ENCODE measurements around the gene GIPC3. TPM values are rescaled to one million over a fixed set of nuclear protein-coding genes. Genes with fewer than 3 reads are reported as not detected.

Gene GIPC3
- total RNA-seq, 1 donor from 2014 or later: 0.19 TPM

- no peak for DNase-seq (ENCODE audit: low read depth)
These were observed 19.1 kb downstream of the GIPC3 start for GRCh38 chr19:3604227-3604986.

DNA sequence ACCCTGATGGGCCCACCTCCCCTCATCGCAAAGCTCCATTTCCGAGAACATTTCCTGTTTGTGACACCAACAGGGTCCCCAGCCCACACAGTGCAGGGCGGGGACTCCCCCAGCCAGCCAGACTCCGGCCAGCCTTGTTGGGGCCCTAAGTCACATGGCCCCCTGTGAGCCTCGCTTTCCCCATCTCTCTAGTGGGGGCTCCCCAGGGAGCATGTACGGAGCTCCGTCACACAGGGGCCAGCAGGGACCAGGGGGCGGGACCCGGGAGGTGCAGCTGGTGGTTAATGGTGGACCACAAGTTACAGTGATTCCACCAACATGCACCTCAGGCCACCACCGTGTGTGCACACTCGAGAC, 19.7 kb downstream of the GIPC3 start:
- no peak for DNase-seq (ENCODE audit: low read depth)

- no peak for DNase-seq (ENCODE audit: low read depth)
These were observed 20.1 kb downstream of the GIPC3 start for GRCh38 chr19:3605361-3605760.

DNA sequence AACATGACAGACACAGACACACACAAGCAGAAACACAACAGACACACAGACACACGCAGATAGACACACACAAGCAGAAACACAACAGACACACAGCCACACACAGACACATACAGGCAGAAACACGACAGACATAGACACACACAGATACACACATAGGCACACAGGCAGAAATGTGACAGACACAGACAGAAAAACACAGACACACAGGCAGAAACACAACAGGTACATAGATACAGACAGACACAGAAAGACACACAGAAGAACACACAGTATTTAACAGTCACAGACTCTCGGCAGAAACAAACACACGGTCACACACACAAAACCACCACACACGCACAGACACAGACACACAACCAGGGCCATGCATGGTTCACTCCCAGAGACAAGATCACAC, 20.5 kb downstream of the GIPC3 start:
- DNase-seq (ENCODE audit: low read depth): no peak

DNA sequence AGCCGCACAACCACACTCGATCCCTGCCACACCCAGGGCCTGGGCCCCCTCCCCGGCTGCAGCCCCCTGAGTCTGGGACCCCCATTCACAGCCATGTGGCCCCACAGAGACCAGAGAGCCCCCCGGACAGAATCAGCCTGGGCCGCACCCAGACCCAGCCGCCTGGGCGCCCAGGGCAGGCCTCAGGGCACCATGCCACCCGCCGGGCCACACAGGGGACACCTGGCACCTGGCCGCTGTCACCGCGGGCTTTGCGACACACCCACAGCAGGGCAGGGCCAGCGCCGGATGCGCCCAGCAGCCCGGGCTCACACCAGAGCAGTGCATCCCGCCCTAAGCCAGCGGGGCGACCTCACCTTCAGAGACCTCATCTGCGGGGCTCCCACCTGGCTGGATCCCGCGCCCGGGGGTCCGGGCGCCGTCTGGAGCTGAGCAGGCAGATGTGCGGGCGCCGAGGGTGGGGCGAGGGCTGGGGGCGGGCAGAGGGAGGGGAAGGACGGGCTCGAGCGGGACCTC, 21.0 kb downstream of the GIPC3 start:
- DNase-seq (ENCODE audit: low read depth): no peak

GRCh38 chr19:3606690-3607289, 21.5 kb downstream of the GIPC3 start, which contains the start of gene TBXA2R:
TSS of gene TBXA2R (minus strand) at chr19:3606875. CDS start at chr19:3600634, 6,241 bp downstream.
- peak; percentile 53 for DNase-seq (ENCODE audit: low read depth)

GRCh38 chr19:3607303-3608078, 22.2 kb downstream of the GIPC3 start:
- no peak for DNase-seq (ENCODE audit: low read depth)

- DNase-seq (ENCODE audit: low read depth): no peak
These were observed 22.9 kb downstream of the GIPC3 start for GRCh38 chr19:3608079-3608641.

GRCh38 chr19:3608750-3609322, 23.6 kb downstream of the GIPC3 start:
- DNase-seq (ENCODE audit: low read depth): peak; percentile 63

DNA sequence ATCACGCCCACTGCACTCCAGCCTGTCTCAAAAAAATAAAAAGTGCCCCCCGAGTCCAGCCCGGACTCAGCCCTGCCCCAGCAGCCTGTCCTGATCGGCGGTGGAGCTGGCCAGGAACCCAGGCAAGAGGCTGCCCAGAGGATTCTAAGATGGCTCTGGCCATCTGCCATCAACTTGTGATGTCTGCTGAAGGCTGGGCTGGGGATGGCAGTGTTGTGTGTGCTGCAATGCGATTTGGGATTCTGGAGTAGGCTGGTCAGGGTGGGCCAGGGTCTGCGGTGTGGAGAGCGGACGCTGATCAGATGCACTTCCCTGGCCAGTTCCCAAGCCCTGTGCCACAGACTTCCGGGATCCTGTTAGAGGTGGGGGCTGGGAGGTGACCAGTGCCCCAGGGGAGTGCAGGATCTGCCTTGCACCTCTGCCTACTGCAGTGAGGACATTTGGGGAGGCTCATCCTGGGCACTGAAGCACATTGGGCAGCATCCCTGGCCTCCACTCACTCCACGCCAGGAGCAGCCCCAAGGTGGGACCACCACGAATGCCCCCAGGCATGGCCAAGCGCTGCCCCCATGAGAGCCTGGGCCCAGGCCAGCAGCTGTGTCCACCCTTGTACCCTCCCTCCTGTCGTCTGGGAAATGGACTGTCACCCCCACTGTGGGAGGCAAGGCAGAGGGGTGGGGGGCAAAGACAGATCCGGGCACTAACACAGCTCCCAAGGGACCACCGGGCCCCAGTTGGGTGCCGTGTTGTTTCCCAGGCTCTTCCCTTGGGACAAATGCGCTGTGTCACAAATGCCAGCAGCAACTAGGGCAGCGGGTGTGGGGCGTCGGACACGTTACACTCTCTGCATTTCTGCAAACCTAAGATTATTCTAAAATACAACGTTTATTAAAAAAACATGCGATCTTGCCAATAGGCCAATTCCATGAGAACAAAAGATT, 24.8 kb downstream of the GIPC3 start:
- no peak for DNase-seq (ENCODE audit: low read depth)

DNA sequence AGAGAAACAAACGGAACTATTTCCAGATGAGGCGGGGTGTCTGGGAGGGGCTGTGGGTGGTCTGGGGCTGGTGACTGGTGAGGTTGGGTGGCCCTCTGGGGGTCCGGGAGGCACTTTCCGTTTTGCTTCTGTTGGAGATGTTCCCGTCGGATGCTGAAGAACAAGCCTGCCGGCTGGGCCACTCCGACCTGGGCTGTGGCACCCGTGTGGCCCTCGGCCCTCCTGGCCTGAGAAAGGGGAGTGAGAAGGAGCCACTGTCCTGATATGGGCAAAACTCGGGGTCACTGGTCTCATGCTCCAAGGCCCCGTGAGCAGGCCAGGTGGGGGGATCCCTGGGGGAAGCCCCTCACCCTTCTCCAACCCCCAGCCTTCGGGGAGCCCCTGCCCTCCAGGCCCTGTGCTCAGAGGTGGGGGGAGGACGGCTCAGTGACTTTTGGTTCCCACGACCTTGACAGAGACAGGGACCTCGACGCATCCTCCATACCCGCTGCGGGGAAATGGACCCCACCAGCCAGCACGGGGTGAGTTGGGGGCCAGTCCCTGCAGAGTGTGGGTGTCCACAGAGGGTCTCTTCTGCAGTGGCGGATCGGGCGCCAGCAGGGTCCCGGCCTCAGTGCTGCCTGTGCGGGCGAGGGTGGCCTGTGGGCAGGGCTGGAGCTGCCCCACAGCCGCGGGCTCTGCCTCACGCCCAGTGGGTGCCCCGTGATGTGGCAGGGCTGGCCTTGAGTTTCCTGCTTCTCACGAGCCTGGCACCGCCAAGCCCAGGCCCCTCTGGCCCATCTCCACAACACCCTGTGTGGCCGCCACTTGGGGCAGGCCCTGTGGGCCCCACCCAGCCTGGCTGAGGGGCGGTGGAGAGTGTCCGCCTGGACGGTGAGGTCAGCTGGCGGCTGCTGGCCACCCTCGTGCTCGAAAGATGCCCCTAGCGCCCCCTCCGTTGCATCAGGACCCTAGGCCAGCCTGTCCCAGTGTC, 25.8 kb downstream of the GIPC3 start:
- DNase-seq (ENCODE audit: low read depth): no peak

DNA sequence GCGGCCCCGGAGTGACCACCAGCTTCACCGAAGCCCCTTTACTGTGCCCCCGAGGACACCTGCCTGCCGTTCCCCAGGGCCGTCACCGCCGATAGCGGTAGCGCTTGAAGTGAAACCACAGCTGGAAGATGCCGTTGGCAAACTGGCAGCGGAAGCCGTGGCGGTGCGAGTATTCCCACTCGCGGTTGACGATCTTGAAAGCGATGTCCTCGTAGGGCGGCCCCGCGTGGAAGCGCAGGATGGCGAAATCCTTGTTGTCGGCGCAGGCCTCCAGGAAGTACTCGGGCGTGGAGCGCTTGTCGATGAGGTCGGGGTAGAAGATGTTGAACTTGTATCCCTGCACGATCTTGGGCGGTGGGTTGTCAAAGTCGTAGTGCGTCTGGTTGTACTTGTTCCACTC, 26.6 kb downstream of the GIPC3 start:
- no peak for DNase-seq (ENCODE audit: low read depth)

DNA sequence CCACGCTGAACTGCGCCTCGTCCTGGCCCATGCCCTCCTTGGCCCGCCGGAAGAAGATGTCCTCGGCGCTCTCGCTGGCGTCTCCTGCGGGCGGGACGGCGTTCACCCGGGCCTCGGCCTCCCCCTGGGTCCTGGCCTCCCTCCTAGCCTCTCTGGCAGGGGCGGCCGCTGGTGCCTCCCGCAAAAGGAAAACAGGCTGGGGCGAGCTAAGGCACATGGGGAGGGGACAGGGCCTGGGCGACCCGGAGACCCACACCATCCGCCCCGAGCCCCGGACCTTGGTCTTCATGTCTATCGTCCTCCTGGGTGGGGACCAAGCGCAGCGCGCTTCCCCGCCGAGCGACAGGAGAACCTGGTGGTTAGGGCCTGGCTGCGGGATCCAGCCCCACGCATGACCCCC, 27.1 kb downstream of the GIPC3 start:
- no peak for DNase-seq (ENCODE audit: low read depth)

- DNase-seq (ENCODE audit: low read depth): no peak
These were observed 27.8 kb downstream of the GIPC3 start for GRCh38 chr19:3612901-3613741.

DNA sequence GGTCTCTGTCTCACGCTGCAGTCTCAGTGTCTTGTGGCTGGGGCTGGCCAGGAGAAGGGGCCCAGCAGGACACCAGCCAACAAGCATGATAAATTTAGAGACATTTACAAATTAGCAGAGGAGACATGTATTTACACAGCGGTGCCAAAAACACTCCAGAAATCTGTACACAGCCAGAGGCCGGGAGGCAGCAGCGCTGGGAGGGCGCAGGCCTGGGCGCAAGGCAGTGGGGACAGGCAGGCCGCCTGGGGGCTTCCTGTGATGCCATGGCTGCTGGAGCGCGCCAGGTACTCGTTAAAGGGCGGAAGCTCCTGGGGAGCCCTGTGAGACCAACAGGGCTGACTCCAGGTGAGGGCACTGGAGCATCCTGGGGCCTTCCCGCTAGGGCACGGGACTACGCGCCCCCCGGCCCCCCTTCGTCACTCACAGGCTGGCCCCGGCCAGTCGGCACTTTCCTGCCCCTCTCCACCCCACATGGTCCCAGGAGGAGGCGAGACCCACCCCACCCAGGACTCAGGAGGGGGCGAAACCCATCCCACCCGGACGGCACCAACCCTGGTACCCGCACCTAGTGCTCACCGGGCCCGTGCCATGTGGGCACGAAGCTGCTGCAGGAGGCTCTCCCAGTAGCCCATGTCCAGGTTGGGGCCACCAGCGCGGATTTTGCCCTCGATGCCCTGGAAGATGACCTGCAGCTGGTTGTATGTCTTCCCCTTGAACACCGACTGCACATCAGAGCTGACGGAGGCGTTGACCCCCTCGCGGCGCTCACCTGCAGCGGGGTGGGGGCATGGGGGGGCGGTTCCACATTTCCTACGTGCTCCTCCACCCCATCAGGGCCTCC, 28.8 kb downstream of the GIPC3 start:
- no peak for DNase-seq (ENCODE audit: low read depth)

GRCh38 chr19:3614858-3615505, 29.7 kb downstream of the GIPC3 start:
- DNase-seq (ENCODE audit: low read depth): no peak

All from myocyte (in vitro differentiated cells).